ENCODE measurements around the gene RBM10.

The RBM10 gene

DNA sequence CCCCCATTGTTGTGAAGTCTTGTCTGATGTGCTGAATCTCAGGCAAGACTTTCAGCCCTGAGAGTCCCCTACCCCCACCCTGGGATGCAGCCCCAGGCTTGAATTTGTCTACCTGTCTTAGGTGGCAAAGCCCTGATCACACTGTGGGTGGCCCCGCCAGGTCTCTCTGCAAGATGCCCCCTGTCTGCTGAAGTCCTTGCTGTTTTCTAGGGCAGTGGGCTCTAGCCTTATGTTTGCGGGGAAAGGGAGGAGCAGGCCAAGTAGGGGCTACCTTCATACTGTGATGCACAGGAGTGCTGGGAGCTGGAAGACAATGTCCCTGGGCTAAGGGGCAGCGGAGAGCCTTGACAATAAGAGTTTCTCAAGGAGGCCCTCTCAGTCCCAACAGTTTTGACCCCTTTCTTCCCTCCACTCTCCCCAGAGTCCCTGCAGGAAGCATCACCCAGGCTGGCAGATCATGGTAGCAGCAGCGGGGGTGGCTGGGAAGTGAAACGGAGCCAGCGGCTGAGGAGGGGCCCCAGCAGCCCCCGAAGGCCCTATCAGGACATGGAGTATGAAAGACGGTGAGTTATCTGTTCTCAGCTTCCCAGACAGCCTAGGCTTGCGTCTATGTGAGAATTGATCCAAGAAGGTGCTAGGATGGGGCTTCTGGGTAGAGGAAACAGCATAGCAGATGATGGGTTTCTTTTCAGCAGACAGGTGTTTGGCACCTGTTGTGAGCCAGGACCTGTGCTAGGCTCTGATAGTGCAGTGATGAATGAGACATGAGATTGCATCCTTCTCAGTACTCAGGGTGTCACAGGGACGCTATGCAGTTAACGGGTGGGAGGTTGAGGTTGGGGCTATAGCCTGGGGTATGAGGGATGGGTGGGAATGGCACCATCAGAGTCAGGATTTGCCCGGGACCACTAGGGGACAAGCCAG is 2.2 kb downstream of the RBM10 start:
- no peak for DNase-seq

DNA sequence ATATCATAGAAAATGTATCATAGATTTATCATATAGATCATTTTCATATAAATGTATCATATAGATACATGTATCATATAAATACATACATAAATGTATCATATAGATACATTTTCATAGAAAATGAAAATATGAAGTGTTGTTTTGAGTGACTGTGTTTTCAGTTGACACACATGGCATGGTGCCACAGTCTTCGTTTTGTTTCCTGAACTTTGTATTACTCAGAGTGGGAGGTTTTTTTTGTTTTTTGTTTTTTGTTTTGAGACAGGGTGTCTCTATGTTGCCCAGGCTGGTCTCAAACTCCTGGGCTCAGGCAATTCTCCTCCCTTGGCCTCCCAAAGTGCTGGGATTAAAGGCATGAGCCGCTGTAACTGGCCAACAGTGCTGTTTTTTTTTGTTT is 3.9 kb downstream of the RBM10 start:
- no peak for DNase-seq

DNA sequence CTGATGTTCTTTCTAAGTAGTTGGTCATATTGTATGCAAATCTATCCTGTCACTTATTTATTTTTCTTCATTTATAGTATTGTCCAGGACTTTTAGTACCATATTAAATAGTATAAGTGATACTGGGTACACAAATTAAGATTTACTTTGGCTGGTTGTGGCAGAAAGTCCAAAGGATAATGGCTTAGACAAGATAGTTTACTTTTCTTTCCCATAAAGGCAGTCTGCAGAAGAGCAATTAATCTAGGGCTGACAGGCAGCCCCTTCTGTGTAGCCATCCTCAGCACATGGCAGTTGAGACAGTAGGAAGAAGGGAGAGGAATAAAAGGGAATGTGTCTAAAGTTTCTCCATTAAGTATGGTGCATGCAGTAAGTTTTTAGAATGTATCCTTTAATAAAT is 6.4 kb downstream of the RBM10 start:
- no peak for DNase-seq

DNA sequence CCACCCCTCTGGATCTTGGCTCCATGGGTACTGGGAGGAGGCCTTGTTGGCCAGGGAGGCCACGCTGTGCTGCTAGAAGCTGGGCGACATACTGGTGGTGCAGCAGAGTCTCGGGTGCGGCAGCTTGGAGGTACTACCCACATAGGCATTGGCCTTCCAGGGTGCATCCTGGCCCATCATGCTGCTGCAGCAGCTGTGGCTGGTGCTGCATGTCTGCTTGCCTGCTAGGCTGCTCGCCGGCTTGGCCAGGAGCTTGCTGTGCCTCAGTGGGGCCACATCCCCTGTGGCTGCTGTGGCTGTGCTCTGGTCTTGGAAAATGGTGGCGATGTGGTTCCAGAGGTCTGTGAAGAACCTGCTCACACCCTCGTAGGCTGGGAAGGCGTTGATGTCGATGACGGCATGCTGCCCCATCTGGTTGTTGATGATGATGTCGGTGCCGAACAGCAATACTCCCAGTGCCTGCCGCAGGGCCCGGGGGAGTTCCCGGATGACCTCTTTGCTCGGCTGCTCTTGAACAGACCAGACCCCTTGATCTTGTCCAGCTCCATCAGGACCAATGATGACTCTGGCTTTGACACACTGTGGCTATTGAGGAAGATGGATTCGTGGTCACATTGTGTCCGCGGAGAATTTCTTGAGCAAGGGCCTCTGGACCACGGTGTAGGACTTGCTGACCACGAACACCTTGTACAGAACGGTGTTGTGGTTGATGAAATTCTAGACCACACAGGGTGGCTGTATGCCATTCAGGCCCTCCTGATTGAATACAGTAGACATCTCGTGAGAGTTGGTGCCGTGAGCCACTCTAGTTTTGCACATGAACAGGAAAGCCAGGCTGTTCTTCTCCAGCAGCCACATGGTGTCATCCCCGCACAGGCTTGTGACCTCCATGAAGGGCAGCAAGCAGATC is 11.8 kb downstream of the RBM10 start:
- no peak for DNase-seq

DNA sequence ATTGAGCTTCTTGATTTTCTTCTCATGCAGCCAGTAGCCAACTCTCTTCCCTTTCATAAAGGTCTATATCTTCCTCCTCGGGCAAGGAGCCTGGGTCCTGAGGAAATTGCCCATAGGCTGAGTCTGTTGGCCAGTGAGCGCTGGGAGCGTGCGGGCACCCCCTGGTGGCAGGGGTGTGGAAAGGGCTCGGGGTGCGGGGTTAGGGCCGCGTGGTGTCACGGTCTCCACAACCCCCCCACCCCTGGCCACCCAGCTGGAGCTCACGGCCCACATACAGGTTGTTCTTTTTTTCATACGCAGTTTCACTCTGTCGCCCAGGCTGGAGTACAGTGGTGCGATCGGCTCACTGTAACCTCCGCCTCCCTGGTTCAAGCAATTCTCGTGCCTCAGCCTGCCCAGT is 13.1 kb downstream of the RBM10 start:
- no peak for DNase-seq

DNA sequence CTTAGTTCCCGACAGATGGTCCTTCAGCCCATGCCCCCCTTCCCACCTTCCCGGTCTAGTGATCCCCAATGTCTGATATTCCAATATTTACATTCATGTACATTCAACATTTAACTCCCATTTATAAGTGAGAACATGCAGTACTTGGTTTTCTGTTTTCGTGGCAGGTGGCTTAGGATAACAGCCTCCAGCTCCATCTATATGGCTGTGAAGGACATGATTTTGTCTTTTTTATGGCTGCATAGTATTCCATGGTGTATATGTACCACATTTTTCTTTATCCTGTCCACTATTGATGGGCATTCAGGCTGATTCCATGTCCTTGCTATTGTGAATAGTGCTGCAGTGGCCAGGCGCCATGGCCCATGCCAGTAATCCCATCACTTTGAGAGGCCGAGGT is 13.8 kb downstream of the RBM10 start:
- no peak for DNase-seq

DNA sequence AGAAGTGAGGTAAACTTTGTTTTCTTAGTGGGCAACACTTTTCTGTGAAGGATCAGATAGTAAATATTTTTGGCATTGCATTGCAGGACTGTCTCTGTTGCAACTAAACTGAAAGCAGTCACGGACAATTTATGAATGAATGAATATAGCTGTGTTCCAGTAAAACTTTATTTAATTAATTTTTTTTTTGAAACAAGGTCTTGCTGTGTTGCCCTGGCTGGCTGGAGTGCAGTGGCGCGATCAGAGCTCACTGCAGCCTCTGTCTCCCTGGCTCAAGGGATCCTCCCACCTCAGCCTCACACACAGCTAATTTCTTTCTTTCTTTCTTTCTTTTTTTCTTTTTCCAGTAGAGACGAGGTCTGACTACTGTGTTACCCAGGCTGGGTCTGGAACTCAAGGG is 15.8 kb downstream of the RBM10 start:
- no peak for DNase-seq

DNA sequence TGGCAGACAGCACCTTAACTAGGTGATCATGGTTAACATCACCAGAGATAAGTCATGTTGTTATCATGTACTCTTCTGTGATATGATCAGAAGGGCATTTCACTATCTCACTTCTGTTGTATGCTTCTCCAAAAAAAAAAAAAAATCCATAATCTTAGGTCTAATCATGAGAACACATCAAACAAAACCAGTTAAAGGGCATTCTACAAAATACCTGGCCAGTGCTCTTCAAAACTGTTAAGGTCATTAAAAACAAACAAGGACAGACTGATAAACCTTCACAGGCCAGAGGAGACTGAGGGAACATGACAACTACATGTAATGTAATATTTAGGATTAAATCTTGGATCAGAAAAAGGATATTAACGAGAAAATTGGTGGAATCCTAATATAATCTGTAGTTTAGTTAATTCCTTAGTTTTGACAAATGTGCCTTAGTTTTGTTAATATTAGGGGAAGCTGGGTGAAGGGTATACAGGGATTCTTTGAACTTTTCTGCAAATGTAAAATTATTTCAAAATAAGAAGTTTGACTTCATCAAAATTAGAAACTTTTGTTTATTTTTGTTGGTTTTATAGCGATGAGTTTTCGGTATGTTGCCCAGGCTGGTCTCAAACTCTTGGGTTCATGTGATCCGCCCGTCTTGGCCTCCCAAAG is 18.0 kb downstream of the RBM10 start:
- no peak for DNase-seq

DNA sequence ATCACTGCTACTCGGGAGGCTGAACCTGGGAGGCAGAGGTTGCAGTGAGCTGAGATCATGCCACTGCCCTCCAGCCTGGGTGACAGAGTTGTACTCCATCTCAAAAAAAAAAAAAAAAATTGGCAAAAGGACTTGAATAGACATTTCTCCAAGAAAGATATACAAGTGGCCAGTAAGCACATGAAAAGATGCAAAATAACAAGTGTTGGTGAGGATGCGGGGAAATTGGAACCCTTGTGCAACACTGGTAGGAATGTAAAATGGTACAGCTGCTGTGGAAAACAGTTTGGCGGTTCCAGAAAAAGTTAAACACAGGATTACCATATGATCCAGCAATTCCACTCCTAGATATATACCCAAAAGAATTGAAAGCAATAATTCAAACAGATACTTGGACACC is 19.4 kb downstream of the RBM10 start:
- no peak for DNase-seq

DNA sequence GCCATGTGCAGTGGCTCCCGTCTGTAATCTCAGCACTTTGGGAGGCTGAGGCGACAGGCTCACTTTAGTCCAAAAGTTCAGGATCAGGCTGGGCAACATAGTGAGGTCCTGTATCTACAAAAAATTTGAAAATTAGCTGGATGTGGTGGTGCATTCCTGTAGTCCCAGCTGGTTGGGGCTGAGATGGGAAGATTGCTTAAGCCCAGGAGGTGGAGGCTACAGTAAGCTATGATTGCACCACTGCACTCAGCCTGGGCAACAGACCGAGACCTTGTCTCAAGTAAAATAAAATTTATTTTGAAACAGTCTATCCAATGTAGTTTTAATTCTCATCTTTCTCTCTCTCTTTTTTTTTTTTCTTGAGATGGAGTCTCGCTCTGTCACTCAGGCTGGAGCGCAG is 21.1 kb downstream of the RBM10 start:
- DNase-seq, result no peak

DNA sequence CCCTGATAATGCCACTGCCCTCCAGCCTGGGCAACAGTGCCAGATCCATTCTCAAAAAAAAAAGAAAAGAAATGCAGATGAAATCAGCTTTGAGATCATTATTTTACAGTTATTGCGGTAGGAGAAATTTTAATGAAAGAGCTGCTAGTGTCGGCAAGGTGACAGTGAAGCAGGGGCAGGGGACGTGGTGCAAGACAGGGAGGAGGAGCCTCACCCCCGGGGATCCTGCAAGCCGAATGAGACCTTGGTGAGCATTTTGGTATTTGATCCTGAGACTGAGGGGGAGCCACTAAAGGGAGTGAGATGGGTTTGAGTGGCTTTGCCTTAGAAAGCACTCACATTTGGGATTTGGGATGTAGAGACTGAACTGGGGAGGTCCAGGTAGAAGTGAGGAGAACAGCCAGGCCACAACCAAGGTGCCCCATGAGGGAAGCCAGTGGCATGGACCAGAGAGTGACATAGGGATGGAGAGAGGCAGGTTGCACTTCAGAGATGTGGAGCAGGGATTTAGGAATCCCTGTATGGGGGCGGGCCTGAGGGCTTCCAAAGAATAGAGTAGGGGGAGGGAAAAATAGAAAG is 23.6 kb downstream of the RBM10 start:
- no peak for DNase-seq

DNA sequence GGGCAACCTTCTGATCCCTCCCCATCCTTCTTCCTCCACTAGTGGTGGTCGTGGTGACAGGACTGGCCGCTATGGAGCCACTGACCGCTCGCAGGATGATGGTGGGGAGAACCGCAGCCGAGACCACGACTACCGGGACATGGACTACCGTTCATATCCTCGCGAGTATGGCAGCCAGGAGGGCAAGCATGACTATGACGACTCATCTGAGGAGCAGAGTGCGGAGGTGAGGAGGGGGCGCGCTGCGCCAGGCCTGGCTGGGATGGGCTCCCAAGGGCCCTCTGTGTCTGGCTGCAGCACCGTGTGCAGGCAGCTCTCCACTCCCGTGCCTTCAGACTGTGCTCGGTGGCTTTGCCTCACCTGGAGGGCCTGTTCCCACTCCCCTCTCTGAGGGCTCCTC is 24.3 kb downstream of the RBM10 start:
- no peak for DNase-seq

DNA sequence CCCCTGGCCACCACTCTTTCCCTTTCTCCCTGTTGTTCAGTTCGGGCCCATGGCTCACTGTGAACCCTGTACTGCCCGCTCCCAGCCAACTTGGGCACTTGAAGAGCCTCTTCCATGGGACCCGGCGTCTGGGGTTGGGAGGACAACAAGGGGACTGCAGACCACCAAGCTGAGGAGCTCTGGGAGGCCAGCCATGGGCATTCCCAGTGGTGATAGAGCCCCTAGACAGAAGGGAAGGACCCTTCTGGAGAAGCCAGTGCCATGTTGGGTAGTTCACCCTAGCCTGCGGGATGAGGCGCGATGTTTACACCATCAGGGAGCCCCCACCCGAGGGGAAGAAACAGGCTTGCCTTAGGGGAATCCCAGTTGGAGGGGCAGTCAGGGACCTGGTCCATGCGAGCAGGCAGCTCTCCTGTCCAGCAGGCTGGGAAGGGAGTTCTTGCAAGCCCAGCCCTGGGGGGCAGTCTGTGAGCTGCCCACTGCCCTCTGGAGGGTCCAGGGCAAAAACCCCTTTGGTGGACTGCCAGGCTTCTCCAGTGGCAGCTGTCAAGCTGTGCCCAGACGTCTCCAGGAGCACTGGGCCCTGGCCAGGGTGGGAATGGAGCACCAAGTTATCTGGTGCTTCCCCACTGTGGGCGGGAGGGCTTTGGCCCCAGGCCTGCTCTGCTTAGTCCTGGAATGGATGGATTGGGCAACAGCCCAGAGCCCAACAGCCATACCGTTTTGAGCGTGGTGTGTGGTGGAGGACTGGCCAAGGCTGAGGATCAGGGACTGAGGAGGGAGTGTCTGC is 24.9 kb downstream of the RBM10 start:
- no peak for DNase-seq

DNA sequence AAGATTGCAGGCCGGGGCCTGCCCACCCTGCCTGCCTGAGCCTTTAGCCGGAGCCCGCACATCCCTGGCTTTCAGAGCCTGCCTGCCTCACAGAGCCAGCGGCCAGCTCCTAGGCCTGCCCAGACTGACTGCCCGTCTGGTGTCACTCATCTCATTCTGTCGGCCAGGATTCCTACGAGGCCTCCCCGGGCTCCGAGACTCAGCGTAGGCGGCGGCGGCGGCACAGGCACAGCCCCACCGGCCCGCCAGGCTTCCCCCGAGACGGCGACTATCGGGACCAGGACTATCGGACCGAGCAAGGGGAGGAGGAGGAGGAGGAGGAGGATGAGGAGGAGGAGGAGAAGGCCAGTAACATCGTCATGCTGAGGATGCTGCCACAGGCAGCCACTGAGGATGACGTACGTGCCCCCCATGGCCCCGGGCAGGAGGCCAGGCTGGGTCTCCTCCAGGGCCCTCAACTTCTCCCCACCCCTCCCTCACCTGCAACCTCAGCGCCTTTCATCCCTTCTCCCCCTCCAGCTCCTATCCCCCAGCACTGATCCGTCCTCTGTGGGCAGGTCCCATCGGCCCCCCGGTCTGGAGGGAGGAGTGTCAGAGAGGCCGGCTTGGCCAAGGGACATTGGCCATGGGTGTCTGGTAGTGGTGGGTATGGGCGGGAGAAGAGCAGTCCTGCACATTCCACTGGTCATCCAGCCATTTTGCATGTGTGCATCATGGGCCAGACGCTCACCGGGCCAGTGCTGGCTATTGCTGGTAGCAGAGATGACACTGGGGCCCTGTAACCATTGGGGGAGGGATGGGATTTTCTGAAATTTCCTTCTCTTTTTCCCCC is 26.1 kb downstream of the RBM10 start:
- DNase-seq, result no peak

DNA sequence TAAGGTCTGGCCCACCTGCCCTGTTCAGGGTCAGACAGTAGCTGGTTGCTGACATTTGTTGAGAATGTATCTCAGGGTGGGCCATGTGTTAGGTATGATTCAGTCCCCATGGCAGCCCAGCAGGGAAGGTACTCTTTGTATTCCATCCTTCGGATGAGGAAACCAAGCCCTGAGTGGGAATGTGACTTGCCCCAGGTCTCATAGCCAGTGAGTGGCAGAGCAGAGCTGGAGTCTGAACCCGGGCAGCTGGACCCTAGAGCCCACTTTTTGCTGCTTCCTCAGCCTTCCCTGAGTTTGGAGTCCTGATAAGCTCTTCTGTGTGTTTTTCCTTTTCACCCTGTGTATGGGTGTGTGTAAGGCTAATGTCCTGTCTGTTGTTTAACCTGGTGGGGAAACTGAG is 27.0 kb downstream of the RBM10 start:
- no peak for DNase-seq

DNA sequence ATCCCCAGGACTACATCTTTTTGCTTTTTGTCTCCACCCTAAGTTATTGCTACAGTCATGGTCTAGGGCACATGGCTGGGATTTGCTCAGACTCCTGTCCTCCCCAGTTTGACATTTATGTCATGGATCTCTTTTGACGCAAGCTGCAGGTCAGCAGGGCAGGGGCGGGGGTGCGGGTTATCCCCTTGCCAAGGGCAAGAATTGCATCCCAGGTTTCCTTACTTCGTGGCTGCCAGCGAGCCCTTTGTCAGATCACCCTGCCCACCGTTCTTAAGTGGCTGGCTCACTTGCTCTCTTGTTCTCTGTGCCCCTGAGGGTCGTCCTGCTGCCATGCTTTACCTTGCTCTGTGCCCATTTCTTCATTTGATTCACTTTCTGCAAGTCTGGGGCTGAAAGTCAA is 27.5 kb downstream of the RBM10 start:
- DNase-seq, result no peak

DNA sequence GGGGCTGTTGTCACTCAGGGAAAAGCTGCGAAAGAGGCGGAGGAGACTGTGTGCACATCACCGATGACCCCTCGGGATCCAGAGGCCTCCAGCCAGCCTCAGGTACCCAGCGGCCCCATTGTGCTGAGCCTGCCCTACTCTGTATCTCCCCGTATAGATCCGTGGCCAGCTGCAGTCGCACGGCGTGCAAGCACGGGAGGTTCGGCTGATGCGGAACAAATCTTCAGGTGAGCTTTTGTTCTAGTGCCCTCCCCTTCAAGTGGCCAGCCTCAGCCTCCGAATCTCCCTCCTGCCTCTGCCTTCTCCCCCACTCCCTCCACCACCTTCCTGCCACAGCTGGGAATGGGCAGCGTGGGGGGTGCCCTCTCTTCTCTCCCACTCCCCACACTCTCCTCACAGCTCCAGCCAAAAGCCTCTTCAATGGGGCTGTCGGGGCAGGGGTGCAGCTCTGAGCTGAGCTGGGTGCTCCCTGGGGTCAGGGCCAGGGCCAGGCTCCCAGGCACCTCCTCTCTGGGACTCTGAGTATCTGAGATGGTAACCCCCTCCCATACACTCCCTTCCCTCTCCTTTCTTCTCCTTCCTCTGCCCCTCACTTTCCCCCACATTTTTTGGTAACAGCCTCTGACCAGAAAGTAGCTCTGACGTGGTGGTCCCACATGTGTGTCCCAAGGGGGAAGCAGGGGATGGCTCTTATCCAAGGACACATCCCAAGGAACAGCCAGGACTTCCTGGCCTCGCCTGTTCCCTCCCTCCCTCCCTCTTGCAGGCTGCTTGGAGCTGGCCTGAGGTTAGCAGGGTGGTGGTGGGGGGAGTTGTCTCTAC is 28.2 kb downstream of the RBM10 start:
- no peak for DNase-seq

DNA sequence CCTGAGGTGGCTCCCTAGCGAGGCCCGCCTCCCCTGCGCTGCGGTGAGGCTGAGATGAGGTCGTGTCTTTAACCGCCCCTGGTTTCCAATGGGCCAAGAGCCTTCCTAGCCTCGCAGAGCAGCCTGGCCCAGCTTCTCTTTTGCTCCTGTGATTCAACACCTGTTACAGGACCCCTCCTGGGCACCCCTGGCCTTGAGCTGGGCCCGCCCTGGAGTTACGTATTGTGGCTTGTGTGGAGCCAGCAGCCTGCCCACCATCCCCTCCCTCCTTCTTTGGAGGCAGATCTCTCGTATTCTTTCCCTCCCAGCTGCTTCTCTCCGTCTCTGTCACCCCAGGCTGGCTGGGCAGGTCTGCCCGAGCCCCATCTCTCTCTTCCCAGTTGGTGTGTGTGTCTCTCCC is 29.4 kb downstream of the RBM10 start:
- no peak for DNase-seq

DNA sequence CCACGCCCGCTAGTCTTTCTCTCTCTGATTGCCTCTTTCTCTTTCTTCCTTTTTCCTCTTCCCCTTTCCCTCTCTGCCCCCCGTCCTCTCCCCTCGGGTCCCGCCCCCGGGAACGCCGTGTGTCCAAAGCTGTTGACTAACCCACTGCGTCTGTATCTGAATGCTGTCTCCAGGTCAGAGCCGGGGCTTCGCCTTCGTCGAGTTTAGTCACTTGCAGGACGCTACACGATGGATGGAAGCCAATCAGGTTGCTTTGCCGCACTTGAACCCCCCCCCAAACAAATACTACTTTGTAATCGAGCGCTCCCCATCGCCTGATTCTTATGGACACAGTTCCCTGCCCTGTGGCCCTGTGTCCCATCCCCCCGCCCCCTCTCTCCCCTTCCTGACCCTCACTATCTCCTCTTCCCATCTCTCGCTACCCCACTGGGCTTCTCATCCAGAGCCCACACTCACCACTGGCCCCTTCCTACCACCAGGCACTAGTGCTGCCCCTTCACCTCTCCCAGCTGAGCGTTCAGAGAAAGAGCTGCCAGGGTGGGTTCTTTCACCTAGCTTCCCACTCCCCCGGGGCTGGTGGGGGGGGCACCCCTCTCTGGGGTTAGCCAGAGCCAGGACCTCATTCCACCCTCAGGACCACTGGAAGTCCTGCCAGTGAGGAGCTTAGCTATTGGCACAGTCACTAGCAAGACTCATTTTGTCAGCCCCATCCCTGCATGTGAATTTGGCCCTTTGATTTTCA is 30.0 kb downstream of the RBM10 start:
- DNase-seq, result no peak

DNA sequence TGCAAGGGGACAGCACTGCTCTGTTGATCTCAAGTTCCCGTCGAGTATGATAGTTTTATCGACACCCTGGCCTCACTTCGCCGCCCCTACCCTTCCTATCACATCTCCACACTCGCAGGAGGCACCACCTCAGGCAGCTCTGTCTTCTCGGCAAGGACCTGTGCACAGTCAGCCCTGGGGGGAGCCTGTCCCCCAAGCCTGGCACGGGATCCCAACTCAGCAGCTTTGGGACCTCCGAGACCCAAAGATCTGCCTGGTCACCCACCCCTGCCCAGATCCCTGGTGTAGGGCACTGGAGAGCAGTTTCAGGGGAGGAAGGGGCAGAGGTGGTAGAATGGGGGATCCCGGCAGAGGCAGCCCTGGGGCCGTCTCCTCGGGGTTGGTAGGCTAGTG is 30.6 kb downstream of the RBM10 start:
- DNase-seq, result no peak
